ENCODE results near the gene KDR.

- no peak for TF ChIP-seq POLR2A (IDR thresholded peaks at IDR 0.05)
- no peak for TF ChIP-seq CTCF (IDR thresholded peaks at IDR 0.05)
These were observed 92.1 kb downstream of the KDR start for GRCh38 chr4:55033296-55033695.
